GM12872 (cell line): ENCODE results near the gene NDUFAF2.

Experiments used
- TF ChIP-seq, protein P1 (sequence below): IDR thresholded peaks from 3 replicates; pipeline ENCODE4 v1.5.1; 2011; ENCODE audit warnings: low read depth, mild to moderate bottlenecking, low read length, moderate library complexity; ENCODE audit not compliant: insufficient read depth

NDUFAF2 gene

DNA sequence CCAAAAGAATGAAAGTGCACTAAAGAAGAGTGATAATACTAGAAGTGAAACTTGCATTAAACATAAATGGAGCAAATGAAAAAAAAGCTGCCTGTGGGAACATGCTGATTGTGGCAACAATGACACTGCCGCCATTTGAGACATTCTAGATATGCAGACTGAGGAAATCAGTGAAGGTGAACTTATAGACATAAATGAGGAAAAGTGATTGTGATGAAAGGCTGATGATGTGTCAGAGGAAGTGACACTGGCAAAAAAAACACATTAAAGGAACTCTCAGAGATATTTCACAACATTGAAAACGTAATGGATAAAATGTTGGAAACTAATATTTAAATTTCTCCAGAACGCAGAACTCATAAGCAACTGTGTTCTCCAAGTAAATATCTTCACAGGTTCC, 1.4 kb upstream of the NDUFAF2 start:
- TF ChIP-seq, protein P1, sequence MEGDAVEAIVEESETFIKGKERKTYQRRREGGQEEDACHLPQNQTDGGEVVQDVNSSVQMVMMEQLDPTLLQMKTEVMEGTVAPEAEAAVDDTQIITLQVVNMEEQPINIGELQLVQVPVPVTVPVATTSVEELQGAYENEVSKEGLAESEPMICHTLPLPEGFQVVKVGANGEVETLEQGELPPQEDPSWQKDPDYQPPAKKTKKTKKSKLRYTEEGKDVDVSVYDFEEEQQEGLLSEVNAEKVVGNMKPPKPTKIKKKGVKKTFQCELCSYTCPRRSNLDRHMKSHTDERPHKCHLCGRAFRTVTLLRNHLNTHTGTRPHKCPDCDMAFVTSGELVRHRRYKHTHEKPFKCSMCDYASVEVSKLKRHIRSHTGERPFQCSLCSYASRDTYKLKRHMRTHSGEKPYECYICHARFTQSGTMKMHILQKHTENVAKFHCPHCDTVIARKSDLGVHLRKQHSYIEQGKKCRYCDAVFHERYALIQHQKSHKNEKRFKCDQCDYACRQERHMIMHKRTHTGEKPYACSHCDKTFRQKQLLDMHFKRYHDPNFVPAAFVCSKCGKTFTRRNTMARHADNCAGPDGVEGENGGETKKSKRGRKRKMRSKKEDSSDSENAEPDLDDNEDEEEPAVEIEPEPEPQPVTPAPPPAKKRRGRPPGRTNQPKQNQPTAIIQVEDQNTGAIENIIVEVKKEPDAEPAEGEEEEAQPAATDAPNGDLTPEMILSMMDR, result no peak

DNA sequence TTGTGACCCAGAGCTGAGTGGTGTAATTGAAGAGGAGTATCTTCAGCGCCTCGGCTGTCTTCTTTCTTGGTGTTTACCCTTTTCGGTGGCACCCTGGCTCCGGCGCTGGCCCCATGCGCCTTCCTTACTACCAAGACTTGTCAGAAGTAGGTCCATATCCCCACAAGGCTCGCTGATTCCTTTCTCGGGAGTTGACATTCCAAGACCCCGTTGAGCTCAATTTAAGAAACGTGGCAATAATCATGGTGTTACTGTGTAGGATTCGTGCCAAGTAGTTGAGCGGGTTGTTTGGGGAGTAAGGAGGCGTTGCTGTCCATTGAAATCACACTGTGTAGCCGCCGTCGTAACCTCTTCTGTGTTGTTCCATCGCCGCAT, 795 bp downstream of the NDUFAF2 start:
- TF ChIP-seq, protein P1, result no peak

DNA sequence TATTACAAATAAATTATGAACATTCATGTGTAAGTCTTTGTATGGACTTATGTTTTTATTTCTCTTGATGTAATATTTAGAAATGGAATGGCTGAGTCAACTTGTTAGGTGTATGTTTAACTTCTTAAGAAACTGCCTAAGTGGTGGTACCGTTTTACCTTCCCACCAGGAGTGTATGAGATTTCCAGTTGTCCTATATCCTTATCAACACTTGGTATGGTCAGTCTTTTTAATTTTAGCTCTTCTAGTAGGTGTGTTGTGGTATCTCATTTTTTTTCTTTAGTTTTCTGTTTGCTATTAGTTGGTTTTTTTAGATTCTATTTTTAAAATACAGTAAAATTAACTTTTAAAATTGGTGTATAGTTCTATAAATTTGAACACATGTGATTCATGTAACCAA, 3.7 kb downstream of the NDUFAF2 start:
- TF ChIP-seq, protein P1, result no peak

DNA sequence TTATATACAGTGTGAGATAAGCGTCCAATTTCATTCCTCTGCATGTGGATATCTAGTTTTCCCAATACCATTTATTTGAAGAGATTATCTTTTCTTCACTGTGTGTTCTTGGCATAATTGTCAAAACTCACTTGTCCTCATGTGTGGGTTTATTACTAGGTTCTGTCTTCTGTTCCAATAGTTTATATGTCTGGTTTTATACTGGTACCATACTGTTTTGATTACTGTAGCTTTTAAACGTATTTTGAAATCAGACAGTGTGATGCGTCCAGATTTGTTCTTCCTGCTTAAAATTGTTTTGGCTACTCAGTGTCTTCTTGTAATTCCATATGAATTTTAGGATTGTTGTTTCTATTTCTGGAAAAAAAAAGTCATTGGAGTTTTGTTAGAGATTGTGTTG, 10.2 kb downstream of the NDUFAF2 start:
- TF ChIP-seq, protein P1, result no peak

DNA sequence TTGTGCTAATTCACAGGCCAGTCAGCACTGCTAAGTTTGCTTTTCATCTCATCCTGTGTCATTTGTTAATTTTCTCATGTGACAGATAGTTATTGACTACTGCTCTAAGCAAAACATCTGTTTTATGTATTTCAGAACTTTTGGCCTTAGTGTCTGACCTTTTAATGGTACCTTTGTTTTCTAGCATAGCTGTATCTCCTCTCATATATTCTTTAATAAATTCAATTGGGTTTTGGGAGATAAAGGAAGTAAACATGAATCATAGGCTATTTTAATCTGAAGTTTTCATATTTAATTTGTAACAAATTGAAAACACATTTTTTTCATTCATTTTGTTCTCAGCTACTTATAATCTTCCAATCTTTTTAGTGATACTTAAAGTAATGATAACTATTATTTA, 13.1 kb downstream of the NDUFAF2 start:
- TF ChIP-seq, protein P1, result no peak

DNA sequence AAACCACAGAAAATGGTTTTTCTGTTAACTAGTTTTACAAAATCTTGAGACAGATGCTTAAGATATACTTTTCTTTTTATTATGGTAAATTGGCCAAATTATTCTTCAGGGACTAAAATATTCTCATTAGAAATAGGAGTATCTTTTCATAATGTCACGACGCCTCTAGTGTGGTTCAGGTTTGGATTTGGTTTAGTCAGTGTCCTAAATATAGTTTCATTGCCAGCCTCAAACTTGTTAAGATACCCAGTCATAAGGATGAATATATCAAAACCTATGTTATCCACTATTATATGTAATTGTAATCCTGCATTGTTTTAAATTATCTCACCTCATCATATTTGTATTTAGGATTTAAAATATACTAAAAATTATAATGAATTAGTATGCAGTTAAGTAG, 13.7 kb downstream of the NDUFAF2 start:
- TF ChIP-seq, protein P1, result no peak

DNA sequence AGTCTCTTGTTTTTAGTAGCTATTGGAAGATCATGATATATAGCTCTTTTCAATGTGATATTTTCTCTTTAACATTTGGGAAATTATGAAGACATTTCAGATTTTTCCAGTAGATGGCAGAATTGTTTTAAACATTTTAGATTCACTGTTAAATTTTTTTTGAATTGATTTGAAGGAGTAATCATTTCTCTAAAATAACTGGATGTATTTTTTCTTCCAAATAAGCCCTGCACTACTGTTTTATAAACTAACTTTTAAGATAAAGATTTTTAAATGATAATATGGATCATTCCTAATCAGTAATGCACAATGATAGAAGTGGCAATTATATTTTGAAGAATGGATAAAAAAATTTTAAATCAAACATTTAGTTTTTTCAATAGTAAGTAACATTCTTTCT, 14.2 kb downstream of the NDUFAF2 start:
- TF ChIP-seq, protein P1, result no peak

DNA sequence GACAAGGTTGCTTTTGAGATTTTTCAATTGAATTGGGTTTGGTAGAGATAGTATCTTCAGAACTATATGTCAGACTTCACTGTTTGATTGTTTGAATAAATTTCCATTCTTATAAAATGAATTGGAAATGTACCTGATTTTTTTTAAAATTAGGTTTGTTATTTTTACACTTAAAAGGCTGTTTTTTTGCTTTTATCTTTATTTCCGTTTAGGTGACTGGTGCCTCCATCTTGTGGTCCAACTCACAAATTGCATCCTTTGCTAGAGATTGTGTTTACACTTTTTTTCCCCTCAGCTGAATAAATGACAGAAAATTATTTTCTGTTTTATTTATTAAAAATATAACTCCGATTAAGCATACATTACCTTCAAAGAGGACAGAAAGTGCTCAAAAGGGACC, 15.6 kb downstream of the NDUFAF2 start:
- TF ChIP-seq, protein P1, result peak; percentile 56; the same call in 2 of the 3 replicates
